K562 (cell line): ENCODE data around the gene RCC2. TPM values are rescaled to one million over a fixed set of nuclear protein-coding genes. Genes with fewer than 3 reads are reported as not detected.

Source experiments
- ASH1L ChIP-seq: fragments of 450-650 bp; IDR thresholded peaks from 2 replicates; pipeline ENCODE4 v1.6.1; 2018; ENCODE audit warnings: borderline replicate concordance, mild to moderate bottlenecking, low read depth; ENCODE audit not compliant: partially characterized antibody
- BCOR ChIP-seq: fragments of 450-650 bp; IDR thresholded peaks from 2 replicates; pipeline ENCODE4 v1.6.1; 2016
- CBX2 ChIP-seq: fragments of 200-600 bp; sonication (generic); IDR thresholded peaks from one replicate; pipeline ENCODE4 v1.6.1; 2012; ENCODE audit warnings: mild to moderate bottlenecking, low read length, inconsistent platforms; ENCODE audit not compliant: insufficient read depth, poor library complexity, severe bottlenecking
- GABPB2 ChIP-seq: fragments of 250-450 bp; sonication (Bioruptor Pico); conservative IDR thresholded peaks from 2 replicates; pipeline ENCODE4 v1.5.1; 2021; ENCODE audit warnings: mild to moderate bottlenecking
- GATAD2A ChIP-seq: fragments of 450-650 bp; IDR thresholded peaks from 2 replicates; pipeline ENCODE4 v1.6.1; 2017
- IRF9 ChIP-seq: fragments of 450-650 bp; IDR thresholded peaks from 2 replicates; pipeline ENCODE4 v1.6.1; 2016; ENCODE audit warnings: missing biosample characterization, missing genetic modification characterization
- JUN ChIP-seq, 2 experiments: sonication (generic) in 1 of 2; formaldehyde crosslinking in 1 of 2; IDR thresholded peaks; 2 replicates each; pipeline versions ENCODE4 v1.6.1 to v1.8.0; 2012 to 2022; ENCODE audit warnings: borderline replicate concordance in 2 of 2, mild to moderate bottlenecking in 2 of 2, improper control_type of control experiment in 1 of 2, low read depth in 1 of 2, low read length in 1 of 2, missing genetic modification reagents in 1 of 2
- POLR2H ChIP-seq: IDR thresholded peaks from 2 replicates; pipeline ENCODE4 v1.6.1; 2016; ENCODE audit warnings: missing genetic modification characterization, low read depth, mild to moderate bottlenecking, control low read depth, missing compliant biosample characterization, moderate library complexity
- RBBP5 ChIP-seq: fragments of 200-600 bp; sonication (generic); IDR thresholded peaks from 2 replicates; pipeline ENCODE4 v1.6.1; 2012; ENCODE audit warnings: borderline replicate concordance, mild to moderate bottlenecking, low read length, control low read depth, inconsistent platforms; ENCODE audit not compliant: insufficient read depth, poor library complexity, severe bottlenecking
- RBM15 ChIP-seq: fragments of 200-400 bp; formaldehyde crosslinking; IDR thresholded peaks from 2 replicates; pipeline ENCODE4 v1.6.1; 2018; ENCODE audit warnings: mild to moderate bottlenecking, low read length, moderate library complexity; ENCODE audit not compliant: insufficient read depth
- RBM25 ChIP-seq: fragments of 200-400 bp; formaldehyde crosslinking; IDR thresholded peaks from 2 replicates; pipeline ENCODE4 v1.6.1; 2018; ENCODE audit warnings: low read length, low read depth, moderate library complexity; ENCODE audit not compliant: severe bottlenecking
- RERE ChIP-seq: sonication (generic); formaldehyde crosslinking; IDR thresholded peaks from 2 replicates; pipeline ENCODE4 v1.8.0; 2023; ENCODE audit warnings: missing genetic modification reagents, mild to moderate bottlenecking, borderline replicate concordance
- SRSF9 ChIP-seq: fragments of 200-400 bp; formaldehyde crosslinking; IDR thresholded peaks from 2 replicates; pipeline ENCODE4 v1.6.1; 2017; ENCODE audit warnings: low read depth, low read length, borderline replicate concordance
- TCFL5 ChIP-seq: fragments of 250-450 bp; sonication (Bioruptor Pico); conservative IDR thresholded peaks from 2 replicates; pipeline ENCODE4 v1.6.1; 2021; ENCODE audit warnings: mild to moderate bottlenecking, moderate library complexity, matching md5 sums
- U2AF1 ChIP-seq: fragments of 200-400 bp; formaldehyde crosslinking; optimal IDR thresholded peaks from 2 replicates; pipeline ENCODE3; 2017; ENCODE audit warnings: mild to moderate bottlenecking, low read depth, low read length, moderate library complexity
- USF1 ChIP-seq: sonication (generic); formaldehyde crosslinking; IDR thresholded peaks from 2 replicates; pipeline ENCODE4 v1.9.0; 2022; ENCODE audit warnings: mild to moderate bottlenecking, missing genetic modification reagents
- ZFP36 ChIP-seq: fragments of 150-350 bp; IDR thresholded peaks from 2 replicates; pipeline ENCODE4 v1.6.1; 2018; ENCODE audit warnings: low read length, low read depth; ENCODE audit not compliant: partially characterized antibody
- ZNF212 ChIP-seq: fragments of 450-650 bp; formaldehyde crosslinking; IDR thresholded peaks from 2 replicates; pipeline ENCODE4 v1.4.0; 2020; ENCODE audit warnings: mild to moderate bottlenecking
- ZNF311 ChIP-seq: fragments of 250-450 bp; sonication (Bioruptor Pico); IDR thresholded peaks from 2 replicates; pipeline ENCODE4 v1.4.0; 2020; ENCODE audit warnings: mild to moderate bottlenecking, moderate library complexity
- polyA plus RNA-seq, 8 experiments: library from polyadenylated mRNA; depleted of rRNA in 4 of 8; stranded (reverse) in 5 of 8; unstranded in 3 of 8; fragments of >200 nt; fragmentation: Nextera tagmentation in 2 of 8; fragmentation: Illumina TruSeq in 1 of 8; extraction: Ambion mirVana in 2 of 8; extraction: Trizol in 1 of 8; gene quantifications; 2 replicates each; pipeline versions ENCODE4 v1.2.1 to v1.2.3, GENCODE V29; 2011 to 2014; ENCODE audit warnings: inconsistent platforms in 1 of 8, missing spikeins in 1 of 8
- total RNA-seq, 7 experiments: library from RNA; depleted of rRNA in 6 of 7; stranded (reverse); fragments of >200 nt in 6 of 7; fragmentation: Illumina TruSeq in 2 of 7; extraction: Trizol in 2 of 7; gene quantifications; 2 replicates each; pipeline versions ENCODE4 v1.2.1 to v1.2.3, GENCODE V29; 2011 to 2021; ENCODE audit warnings: low replicate concordance in 1 of 7

Gene RCC2
- total and polyA plus RNA-seq, 9 of the 15 experiments (the other 6 are each of a cell fraction or from before 2014, with no cell fraction given), result 31.8 to 292 (median 116) TPM

- TF ChIP-seq CBX2, result no peak
- TF ChIP-seq RBBP5, result no peak
- TF ChIP-seq GATAD2A, result no peak
- TF ChIP-seq USF1 (CRISPR knock-in tag), result no peak
- TF ChIP-seq ZNF311 (CRISPR knock-in tag), result no peak
- TF ChIP-seq RERE (CRISPR knock-in tag), result no peak
- TF ChIP-seq U2AF1, result no peak
- no peak for TF ChIP-seq POLR2H (tag)
- TF ChIP-seq ZFP36, result no peak
- TF ChIP-seq RBM25, result peak; percentile 90
- TF ChIP-seq ASH1L, result no peak
- TF ChIP-seq GABPB2 (CRISPR knock-in tag), result no peak
- TF ChIP-seq ZNF212 (CRISPR knock-in tag), result no peak
- TF ChIP-seq BCOR, result peak; percentile 54; the same call in 1 of the 2 replicates
- TF ChIP-seq RBM15, result no peak
- no peak for TF ChIP-seq SRSF9
- no peak for TF ChIP-seq TCFL5 (CRISPR knock-in tag)
- TF ChIP-seq IRF9 (tag), result no peak
- TF ChIP-seq JUN (IDR thresholded peaks at IDR 0.05; ENCODE audit: borderline replicate concordance, low read depth, low read length), result no peak
- no peak for TF ChIP-seq JUN (CRISPR knock-in tag; IDR thresholded peaks at IDR 0.05; ENCODE audit: borderline replicate concordance)
These were observed 13.2 kb upstream of the RCC2 start (continued) for GRCh38 chr1:17452686-17453085.
